Activated CD4-positive, alpha-beta T cell treated with anti-CD3 and anti-CD28 coated beads, Interleukin-2, amount 50 U/mL, for 4 hours (primary cell): ENCODE measurements around the gene SARS1.

Experiments
- DNase-seq, 2 experiments: peaks; one replicate each; pipeline ENCODE4 v3.0.0-alpha.2; 2020

SARS1 gene

DNA sequence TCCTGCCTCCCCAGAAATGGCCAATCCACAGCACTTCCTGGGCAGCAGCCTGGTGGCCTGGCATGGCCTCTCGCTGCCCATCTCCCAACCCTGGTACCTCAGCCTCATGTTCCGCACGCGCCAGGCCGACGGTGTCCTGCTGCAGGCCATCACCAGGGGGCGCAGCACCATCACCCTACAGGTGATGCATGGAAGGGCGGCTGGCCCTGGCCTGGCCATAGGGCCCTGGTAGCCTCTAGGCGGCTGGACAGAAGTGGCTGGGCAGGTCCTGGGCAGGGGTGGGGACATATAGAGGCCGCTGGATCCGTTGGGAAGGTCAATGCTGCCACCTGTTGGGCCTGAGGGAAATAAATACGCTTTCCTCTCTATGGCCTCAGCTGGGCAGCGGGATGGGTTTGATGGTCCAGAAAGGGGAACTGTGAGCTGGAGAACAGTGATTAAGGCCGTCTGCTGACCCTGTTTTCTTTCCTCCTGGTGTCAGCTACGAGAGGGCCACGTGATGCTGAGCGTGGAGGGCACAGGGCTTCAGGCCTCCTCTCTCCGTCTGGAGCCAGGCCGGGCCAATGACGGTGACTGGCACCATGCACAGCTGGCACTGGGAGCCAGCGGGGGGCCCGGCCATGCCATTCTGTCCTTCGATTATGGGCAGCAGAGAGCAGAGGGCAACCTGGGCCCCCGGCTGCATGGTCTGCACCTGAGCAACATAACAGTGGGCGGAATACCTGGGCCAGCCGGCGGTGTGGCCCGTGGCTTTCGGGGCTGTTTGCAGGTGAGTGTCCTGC, 50.1 kb downstream of the SARS1 start:
- DNase-seq = peak; percentile 66 to 69

DNA sequence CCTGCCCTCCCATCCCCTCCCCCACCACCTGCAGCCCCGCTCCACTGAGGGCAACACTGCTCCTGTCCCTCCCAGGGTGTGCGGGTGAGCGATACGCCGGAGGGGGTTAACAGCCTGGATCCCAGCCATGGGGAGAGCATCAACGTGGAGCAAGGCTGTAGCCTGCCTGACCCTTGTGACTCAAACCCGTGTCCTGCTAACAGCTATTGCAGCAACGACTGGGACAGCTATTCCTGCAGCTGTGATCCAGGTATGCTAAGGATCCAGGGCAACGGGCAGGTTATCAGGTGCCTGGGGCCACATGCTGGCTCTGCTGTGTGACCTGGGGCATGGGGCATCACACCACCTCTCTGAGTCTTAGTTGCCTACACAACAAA, 50.6 kb downstream of the SARS1 start:
- DNase-seq = no peak

DNA sequence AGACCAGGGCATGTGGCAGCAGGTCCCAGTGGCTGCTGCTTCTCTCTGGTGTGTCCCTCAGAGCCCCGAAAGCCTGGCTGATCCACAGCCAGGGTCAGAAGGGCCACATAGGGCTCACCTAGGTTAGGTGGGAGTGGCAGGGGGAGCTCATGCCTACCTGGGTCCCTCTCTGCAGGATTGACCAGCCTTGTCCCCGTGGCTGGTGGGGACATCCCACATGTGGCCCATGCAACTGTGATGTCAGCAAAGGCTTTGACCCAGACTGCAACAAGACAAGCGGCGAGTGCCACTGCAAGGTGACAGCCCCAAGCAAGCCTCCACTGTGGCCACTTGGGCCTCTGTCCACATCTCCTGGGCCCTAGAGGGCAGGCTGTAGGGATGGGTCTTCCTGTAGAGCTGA, 51.3 kb downstream of the SARS1 start:
- DNase-seq = no peak

DNA sequence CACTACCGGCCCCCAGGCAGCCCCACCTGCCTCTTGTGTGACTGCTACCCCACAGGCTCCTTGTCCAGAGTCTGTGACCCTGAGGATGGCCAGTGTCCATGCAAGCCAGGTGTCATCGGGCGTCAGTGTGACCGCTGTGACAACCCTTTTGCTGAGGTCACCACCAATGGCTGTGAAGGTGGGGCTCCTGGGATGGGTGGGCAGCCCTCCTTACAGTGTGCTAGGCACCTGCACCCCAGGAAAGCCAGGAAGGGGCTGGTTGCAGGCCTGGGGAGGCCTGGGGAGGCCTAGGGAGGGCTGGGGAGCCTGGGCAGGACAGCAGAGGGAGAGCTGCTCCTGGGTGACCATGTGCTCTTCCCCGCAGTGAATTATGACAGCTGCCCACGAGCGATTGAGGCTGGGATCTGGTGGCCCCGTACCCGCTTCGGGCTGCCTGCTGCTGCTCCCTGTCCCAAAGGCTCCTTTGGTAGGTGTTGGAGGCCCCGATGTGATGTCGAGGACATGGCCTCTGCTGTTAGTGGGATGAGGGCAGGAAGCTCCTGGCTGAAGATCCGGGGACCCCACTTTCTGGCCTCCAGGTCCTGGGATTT, 52.1 kb downstream of the SARS1 start:
- no peak for DNase-seq

DNA sequence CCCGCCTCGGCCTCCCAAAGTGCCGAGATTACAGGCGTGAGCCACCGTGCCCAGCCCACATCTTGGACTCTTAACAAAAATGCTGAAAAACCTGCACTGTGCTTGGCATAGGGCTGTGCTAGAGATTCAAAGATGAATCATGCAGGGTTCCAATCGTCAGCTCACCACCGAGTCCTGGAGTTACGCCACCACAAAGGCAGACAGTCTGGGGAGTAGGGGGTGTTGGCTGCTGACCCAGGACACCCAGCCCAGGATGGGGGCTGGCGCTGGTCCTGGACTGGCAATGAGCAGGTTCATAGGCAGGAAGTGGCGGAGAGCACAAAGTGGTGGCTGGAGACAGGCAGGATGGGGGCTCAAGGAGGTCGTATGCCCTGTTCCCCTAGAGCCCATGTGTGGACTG, 53.2 kb downstream of the SARS1 start:
- no peak for DNase-seq

DNA sequence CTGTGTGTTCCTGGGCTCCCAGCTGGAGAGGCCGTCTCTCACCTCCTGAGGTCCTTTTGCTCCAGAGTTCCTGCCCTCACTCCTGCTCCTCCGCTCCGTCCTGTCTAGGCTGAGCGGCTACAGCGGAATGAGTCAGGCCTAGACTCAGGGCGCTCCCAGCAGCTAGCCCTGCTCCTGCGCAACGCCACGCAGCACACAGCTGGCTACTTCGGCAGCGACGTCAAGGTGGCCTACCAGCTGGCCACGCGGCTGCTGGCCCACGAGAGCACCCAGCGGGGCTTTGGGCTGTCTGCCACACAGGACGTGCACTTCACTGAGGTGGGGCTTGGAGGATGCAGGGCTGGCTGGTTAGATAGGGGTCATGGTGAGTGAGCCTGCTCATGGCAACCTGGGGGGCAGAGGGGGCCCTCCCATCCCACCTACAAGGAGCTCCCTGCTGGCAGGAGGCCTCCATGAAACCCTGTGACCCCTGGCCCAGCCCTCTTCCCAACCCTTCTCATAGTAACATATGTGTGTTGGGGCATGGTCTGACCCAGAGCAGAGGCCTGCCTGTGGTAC, 54.1 kb downstream of the SARS1 start:
- DNase-seq = no peak

DNA sequence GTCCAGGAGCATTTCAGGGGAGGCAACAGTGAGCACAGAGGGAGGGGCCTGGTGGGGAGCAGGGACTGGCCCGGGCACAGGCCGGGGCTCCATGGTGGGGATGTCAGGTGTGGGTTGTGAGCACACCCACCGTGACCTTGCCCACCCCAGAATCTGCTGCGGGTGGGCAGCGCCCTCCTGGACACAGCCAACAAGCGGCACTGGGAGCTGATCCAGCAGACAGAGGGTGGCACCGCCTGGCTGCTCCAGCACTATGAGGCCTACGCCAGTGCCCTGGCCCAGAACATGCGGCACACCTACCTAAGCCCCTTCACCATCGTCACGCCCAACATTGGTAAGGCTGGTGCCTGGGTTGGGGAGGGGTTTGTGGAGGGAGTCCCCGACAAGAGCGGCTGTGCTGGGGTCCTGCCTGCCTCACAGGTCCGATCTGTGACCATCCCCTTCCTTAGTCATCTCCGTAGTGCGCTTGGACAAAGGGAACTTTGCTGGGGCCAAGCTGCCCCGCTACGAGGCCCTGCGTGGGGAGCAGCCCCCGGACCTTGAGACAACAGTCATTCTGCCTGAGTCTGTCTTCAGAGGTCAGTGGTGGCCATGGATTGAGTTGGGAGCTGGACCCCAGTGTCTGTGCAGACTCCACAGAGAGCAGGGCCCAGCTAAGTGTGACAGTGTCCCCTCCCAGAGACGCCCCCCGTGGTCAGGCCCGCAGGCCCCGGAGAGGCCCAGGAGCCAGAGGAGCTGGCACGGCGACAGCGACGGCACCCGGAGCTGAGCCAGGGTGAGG, 54.9 kb downstream of the SARS1 start:
- DNase-seq = no peak

DNA sequence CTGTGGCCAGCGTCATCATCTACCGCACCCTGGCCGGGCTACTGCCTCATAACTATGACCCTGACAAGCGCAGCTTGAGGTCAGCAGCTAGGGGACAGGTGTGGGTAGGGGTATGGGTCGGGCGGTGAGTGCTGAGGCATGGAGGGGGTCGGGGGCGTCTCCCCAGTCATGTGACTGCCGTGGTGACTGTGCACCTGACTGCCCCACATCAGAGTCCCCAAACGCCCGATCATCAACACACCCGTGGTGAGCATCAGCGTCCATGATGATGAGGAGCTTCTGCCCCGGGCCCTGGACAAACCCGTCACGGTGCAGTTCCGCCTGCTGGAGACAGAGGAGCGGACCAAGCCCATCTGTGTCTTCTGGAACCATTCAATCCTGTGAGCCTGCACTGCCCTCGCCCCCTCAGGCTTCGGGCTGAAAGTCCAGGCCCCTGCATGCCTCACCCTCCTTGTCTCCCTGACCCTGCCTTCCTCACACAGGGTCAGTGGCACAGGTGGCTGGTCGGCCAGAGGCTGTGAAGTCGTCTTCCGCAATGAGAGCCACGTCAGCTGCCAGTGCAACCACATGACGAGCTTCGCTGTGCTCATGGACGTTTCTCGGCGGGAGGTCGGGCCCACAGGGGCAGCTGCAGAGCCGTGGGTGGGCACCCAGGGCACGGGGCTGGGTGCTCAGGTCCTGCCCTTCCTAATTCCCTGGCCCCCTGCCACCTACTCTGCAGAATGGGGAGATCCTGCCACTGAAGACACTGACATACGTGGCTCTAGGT, 55.7 kb downstream of the SARS1 start:
- DNase-seq = no peak

DNA sequence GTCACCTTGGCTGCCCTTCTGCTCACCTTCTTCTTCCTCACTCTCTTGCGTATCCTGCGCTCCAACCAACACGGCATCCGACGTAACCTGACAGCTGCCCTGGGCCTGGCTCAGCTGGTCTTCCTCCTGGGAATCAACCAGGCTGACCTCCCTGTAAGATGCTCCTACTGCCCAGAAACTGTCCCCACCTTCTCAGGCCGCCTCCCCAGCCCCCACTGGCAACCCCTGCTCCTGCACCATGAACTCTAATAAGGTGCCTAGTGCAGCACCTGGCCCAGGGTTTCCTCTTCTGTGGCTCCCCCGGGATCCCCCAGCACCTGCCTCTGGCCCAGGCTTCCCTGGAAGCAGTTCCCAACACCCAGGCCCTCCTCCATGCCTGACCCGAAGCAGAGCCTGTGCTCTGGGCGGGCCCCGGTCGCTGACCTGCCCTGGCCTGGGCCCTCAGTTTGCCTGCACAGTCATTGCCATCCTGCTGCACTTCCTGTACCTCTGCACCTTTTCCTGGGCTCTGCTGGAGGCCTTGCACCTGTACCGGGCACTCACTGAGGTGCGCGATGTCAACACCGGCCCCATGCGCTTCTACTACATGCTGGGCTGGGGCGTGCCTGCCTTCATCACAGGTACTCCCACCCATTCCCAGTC, 56.4 kb downstream of the SARS1 start:
- no peak for DNase-seq

DNA sequence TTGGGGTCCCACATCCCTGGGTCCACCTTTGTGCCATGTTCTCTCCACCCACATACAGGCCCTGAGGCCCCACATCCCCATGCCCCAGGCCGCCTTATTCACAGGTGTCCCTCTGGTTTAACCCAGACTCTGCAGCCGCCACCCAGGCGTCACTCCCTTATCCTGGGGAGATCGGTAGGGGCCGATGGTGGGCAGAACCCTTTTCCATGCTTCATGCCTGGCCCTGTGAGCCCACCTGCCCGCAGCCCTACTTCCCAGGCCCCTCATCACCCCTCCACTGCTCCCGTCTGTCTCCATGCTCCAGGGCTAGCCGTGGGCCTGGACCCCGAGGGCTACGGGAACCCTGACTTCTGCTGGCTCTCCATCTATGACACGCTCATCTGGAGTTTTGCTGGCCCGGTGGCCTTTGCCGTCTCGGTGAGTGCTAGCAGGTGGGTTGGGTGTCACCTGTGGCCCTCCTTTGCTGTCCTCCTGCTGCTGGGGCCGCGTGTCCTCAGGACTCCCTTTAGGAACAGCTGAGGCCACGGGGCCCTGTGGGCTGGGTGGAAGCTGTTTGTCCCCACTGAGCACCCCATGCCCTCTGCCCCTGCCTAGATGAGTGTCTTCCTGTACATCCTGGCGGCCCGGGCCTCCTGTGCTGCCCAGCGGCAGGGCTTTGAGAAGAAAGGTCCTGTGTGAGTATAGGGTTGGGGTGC, 57.1 kb downstream of the SARS1 start:
- DNase-seq = no peak

DNA sequence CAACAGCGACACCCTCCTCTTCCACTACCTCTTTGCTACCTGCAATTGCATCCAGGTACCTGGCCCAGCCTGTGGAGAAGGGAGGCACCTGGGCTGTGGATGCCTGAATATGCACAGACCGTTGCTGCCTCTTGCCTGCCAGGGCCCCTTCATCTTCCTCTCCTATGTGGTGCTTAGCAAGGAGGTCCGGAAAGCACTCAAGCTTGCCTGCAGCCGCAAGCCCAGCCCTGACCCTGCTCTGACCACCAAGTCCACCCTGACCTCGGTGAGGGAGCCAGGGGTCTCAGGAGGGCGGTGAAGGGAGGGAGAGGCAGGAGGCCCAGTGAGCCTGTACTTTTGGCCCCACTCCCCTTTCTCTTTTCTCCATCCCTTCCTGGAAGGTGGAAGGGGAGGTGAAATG, 57.7 kb downstream of the SARS1 start:
- no peak for DNase-seq

DNA sequence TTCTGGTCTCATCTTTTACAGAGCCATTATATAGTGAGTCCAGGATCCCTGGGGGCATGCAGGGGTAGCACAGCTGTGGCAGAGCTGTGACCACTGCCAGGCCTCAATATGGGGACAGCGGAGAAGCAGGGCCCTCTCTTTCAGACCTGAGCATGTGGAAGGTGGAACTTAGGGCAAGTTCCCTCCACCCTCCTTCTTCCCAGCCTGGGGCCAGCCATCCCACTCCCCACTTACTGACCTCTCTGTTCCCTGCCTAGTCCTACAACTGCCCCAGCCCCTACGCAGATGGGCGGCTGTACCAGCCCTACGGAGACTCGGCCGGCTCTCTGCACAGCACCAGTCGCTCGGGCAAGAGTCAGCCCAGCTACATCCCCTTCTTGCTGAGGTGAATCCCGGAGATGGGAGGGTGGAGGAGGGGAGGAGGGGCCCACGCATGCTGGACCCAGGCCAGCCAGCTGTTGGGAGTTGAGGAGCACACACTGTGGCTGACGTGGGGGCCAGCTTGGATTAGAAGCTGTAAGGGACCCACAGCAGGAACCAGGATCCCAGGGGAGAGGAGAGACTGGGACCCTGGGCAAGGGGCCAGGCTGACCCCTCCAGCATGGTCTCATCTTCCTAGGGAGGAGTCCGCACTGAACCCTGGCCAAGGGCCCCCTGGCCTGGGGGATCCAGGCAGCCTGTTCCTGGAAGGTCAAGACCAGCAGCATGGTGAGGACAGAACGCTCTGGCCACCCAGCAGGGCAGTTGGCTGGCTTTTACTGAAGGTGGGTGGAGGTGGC, 58.5 kb downstream of the SARS1 start:
- no peak for DNase-seq

DNA sequence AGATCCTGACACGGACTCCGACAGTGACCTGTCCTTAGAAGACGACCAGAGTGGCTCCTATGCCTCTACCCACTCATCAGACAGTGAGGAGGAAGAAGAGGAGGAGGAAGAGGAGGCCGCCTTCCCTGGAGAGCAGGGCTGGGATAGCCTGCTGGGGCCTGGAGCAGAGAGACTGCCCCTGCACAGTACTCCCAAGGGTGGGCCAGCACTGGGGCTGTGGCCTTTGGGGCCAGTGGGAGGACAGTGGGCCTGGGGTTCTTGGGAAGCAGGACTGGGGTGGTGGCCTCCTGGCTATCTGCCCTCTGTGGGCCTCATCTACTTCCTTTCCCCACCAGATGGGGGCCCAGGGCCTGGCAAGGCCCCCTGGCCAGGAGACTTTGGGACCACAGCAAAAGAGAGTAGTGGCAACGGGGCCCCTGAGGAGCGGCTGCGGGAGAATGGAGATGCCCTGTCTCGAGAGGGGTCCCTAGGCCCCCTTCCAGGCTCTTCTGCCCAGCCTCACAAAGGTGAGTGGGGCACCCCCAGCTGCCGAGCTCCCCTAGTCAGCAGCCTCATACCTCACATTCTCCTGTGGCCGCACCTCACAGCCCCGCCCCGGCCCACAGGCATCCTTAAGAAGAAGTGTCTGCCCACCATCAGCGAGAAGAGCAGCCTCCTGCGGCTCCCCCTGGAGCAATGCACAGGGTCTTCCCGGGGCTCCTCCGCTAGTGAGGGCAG, 59.3 kb downstream of the SARS1 start:
- DNase-seq = no peak

DNA sequence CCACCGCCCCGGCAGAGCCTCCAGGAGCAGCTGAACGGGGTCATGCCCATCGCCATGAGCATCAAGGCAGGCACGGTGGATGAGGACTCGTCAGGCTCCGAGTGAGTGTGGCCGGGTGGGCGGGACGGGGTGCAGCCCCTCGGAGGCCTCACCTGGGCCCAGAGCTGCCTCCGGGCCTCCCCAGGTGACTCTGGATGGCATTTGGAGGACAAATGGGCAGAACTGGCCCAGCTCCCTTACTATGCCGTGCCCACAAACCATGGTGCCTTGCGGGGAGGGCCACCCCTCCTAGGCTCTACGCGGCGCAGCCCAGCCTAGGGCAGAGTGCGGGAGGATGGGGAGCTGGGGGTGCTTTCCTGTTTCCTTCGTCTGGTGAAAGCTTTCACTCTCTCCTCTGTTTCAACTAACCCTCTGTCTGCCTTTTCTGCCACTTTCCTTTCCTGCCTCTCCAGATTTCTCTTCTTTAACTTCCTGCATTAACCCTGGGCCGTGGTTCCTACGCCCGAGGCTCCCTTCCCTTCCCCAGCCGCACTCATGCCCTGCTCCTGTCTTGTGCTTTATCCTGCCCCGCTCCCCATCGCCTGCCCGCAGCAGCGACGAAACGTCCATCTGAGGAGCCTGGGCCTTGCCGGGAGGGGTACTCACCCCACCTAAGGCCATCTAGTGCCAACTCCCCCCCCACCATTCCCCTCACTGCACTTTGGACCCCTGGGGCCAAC, 60.0 kb downstream of the SARS1 start:
- no peak for DNase-seq

DNA sequence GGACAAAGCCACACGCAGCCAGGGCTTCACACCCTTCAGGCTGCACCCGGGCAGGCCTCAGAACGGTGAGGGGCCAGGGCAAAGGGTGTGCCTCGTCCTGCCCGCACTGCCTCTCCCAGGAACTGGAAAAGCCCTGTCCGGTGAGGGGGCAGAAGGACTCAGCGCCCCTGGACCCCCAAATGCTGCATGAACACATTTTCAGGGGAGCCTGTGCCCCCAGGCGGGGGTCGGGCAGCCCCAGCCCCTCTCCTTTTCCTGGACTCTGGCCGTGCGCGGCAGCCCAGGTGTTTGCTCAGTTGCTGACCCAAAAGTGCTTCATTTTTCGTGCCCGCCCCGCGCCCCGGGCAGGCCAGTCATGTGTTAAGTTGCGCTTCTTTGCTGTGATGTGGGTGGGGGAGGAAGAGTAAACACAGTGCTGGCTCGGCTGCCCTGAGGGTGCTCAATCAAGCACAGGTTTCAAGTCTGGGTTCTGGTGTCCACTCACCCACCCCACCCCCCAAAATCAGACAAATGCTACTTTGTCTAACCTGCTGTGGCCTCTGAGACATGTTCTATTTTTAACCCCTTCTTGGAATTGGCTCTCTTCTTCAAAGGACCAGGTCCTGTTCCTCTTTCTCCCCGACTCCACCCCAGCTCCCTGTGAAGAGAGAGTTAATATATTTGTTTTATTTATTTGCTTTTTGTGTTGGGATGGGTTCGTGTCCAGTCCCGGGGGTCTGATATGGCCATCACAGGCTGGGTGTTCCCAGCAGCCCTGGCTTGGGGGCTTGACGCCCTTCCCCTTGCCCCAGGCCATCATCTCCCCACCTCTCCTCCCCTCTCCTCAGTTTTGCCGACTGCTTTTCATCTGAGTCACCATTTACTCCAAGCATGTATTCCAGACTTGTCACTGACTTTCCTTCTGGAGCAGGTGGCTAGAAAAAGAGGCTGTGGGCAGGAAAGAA, 61.1 kb downstream of the SARS1 start:
- no peak for DNase-seq

DNA sequence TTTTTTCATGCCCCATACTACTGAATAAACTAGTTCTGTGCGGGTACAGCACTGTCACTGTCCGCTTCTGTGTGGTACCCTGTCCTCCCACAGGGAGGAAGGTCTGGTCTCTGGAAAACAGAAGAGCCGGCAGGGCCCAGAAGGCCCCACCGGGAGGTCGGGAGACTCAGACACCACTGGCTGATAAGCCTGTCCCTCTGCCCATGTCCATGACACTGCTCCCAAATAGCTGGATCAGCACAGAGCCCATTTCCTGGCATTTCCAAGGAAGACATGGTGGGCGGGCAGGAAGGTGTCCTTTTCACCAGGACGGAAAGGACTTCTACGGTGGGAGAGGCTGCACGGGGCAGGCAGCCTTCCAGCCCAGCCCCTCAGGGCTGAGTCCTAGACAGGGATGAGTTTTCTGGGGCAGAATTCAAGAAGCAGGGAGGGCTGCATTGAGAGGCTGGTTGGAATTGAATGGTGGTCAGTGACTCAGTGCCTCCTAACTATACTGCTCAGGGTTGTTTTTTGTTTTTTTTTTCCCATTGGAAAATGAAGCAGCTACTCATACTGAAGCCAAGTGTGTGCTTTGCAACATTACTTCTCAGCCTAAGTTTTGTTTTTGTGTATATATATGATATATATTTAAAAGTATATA, 62.1 kb downstream of the SARS1 start:
- DNase-seq = no peak

DNA sequence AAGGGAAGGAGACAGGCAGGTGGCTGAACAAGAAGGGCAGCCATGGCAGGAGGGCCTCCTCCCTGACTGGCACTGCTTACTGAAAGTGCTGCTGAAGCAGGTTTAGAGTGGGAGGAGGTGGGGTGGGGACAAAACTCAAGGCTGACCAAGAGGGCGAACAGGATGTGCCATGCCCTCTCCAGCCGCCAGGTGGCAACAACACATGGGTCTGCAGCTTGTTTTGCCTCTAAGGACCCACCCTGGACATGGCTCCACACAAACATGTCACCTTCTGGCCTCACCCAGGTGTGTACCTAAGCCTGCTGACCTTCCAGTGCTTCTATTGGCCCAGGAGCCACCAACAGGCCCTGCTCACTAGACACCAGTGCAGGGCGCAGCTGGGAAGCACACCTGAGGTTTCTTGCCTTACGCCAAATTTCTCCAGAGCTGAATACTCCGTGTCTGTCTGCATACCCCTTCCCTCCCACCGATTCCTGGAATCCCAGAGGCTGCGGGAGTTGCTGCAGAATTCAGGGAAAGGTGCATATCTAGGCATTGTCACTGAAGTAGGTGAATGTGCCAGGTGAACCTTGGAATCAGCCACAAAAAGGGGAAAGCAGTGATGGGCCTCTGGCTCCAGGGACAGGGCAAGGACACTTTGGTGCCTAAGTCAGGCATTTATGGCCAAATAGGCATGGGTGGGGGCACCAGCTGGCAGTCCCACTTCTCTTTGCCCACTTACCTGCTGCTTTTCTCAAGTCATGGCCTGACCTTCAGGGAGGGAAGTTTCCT, 63.9 kb downstream of the SARS1 start:
- peak; percentile 50 to 53 for DNase-seq
